Measurements from ENCODE around the gene PRKAG1. TPM values are rescaled to one million over a fixed set of nuclear protein-coding genes. Genes with fewer than 3 reads are reported as not detected.
A peak's percentile ranks its signal among the peaks of the same experiment; 100 is the strongest.

PRKAG1 gene
- polyA plus RNA-seq, 3 donors: 35.9 to 58.9 (median 50.1) TPM

DNA sequence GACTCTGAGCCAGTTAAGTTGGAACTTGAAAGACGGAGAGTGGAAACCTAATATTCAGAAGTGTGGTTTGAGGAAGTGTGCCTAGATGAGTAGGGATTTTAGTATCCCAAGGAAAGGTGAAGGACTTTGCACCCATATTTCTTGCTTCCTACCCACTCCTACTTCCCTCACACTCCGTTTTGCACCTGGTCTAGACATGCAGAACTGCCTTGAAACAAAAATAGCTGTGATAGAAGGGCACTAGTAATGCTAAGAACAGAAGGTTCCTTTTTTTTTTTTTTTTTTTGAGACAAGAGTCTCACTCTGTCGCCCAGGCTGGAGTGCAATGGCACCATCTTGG is 60.6 kb downstream of the PRKAG1 start:
- Histone ChIP-seq H3K9ac (ENCODE audit: insufficient read depth, low read length, poor library complexity, severe bottlenecking) (peak overlapping the region; percentile 82), H3K4me2 (replicated peaks; ENCODE audit: extremely low read depth, low read length, poor library complexity, severe bottlenecking) (peak overlapping the region; percentile 90)

DNA sequence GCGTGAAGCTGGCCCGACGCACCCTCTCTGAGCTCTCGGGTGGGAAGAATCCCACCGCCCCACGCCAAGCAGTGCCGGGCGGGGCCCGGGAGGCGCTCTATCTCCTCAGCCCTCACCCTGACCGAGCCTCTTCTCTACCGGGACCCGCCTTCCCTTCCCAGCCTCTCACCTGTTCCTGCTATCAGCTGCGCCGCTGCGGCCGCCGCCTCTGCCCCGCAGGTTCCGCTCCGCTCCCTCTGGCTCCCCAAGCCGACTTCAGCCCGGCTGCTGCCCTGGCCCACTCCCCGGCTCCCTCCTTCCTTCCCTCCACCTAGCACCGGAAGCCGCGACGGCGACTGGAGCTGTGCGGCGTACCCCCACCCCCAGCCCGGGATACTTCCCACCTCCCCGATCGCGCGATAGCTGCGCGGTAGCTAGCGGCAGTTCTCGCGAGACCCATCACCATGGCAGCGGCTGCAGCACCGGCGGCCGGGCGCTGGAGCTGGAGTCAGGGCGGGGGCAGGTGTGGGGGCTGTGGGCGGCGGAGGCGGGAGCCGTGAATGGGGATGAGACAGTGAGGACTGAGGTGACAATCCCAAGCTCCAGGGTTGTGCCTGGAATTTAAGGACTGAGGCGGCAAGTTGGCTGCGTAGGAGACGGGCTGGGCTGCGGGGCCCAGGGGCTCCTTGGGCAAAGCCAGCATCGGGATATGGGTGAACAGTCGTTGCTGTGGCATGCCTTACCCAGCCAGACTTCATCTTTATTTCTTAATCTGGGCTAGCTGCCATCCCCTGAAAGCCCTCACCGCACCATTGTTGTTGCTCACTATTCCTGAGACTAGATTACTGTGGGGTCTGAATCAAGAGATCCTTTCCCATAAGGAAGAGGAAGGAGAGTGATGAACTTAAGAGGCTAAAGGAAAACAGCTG is 61.2 kb downstream of the PRKAG1 start, which contains the start of gene ARF3:
Gene ARF3 (minus strand): TSS at position 347 of the 908 bp plus-strand sequence. CDS start 16,392 bp downstream, outside the sequence.
- H3K4me1 Mint-ChIP-seq: peaks cover 45% of the 10 kb centered on the region
- peak within 1 kb of the TSS; percentile 85 to 97 (median 94) for H3K27ac Mint-ChIP-seq
- Histone ChIP-seq H3K4me2 (replicated peaks; ENCODE audit: extremely low read depth, low read length, poor library complexity, severe bottlenecking) (peak within 1 kb of the TSS; percentile 90), H3K27me3 (ENCODE audit: control insufficient read depth in 2 of 2, insufficient read depth in 2 of 2, low read length in 2 of 2) (peaks cover 0 to 5% of the 10 kb centered on the region in 2 donors), H3K36me3 (replicated peaks in 1 of 2; ENCODE audit: control insufficient read depth in 1 of 2, insufficient read depth in 2 of 2, low read length in 2 of 2) (peaks cover 7 to 13% of the 10 kb centered on the region in 2 donors), H3K9ac (ENCODE audit: insufficient read depth, low read length, poor library complexity, severe bottlenecking) (peak within 1 kb of the TSS; percentile 82), H3K9me3 (replicated peaks in 1 of 2; ENCODE audit: control insufficient read depth in 1 of 2, insufficient read depth in 1 of 2, low read length in 2 of 2) (no peaks in the 10 kb centered on the region), H3K27ac (ENCODE audit: low read depth in 1 of 2, low read length in 2 of 2) (peak within 1 kb of the TSS; percentile 75 to 79), H3K79me2 (ENCODE audit: insufficient read depth, low read length) (peaks cover 46% of the 10 kb centered on the region), H3K4me1 (ENCODE audit: control insufficient read depth in 1 of 2, insufficient read depth in 2 of 2, low read length in 2 of 2) (peaks cover 31 to 41% of the 10 kb centered on the region in 2 donors), H4K20me1 (ENCODE audit: insufficient read depth, low read length) (peaks cover 47% of the 10 kb centered on the region), H2AFZ (ENCODE audit: insufficient read depth, low read depth, low read length, poor library complexity, severe bottlenecking) (peak within 1 kb of the TSS; percentile 95), H3K4me3 (replicated peaks in 1 of 3; ENCODE audit: low read depth in 2 of 3, low read length in 3 of 3) (peak within 1 kb of the TSS; percentile 84 to 98 (median 95))
- H3K9me3 Mint-ChIP-seq: peaks cover 0 to 2% (median 0%) of the 10 kb centered on the region in 7 donors
- peak; percentile 87 to 92 (median 91) for DNase-seq
- peaks cover 11 to 13% of the 10 kb centered on the region in 2 donors for H3K36me3 Mint-ChIP-seq
- peaks cover 2 to 13% (median 6%) of the 10 kb centered on the region in 3 donors for H3K27me3 Mint-ChIP-seq (ENCODE audit: low read depth in 3 of 3)
- H3K4me3 Mint-ChIP-seq: peak within 1 kb of the TSS; percentile 96 to 97
- intact Hi-C loops (cut with micrococcal nuclease): no loop called here
- TF ChIP-seq, protein P1, sequence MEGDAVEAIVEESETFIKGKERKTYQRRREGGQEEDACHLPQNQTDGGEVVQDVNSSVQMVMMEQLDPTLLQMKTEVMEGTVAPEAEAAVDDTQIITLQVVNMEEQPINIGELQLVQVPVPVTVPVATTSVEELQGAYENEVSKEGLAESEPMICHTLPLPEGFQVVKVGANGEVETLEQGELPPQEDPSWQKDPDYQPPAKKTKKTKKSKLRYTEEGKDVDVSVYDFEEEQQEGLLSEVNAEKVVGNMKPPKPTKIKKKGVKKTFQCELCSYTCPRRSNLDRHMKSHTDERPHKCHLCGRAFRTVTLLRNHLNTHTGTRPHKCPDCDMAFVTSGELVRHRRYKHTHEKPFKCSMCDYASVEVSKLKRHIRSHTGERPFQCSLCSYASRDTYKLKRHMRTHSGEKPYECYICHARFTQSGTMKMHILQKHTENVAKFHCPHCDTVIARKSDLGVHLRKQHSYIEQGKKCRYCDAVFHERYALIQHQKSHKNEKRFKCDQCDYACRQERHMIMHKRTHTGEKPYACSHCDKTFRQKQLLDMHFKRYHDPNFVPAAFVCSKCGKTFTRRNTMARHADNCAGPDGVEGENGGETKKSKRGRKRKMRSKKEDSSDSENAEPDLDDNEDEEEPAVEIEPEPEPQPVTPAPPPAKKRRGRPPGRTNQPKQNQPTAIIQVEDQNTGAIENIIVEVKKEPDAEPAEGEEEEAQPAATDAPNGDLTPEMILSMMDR (IDR thresholded peaks at IDR 0.05): no peak
- WGBS (ENCODE audit: insufficient coverage): under 1% methylated on average over 46 of the region's 58 CpGs

More for the DNA sequence above, 60.6 kb downstream of the PRKAG1 start:
- H3K9me3 ChIP-seq (replicated peaks in 1 of 2; ENCODE audit: control insufficient read depth in 1 of 2, insufficient read depth in 1 of 2, low read length in 2 of 2): no peaks in the 10 kb centered on the region
- H3K4me1 ChIP-seq (ENCODE audit: control insufficient read depth in 1 of 2, insufficient read depth in 2 of 2, low read length in 2 of 2): peaks cover 31 to 41% of the 10 kb centered on the region in 2 donors
- Mint-ChIP-seq H3K27ac (peak overlapping the region in 5 of 7 donors; percentile 53 to 95 (median 76)), H3K4me3 (peak overlapping the region; percentile 96 to 97), H3K27me3 (ENCODE audit: low read depth in 3 of 3) (peaks cover 5 to 13% (median 10%) of the 10 kb centered on the region in 3 donors), H3K4me1 (peaks cover 43% of the 10 kb centered on the region), H3K9me3 (peaks cover 0 to 2% (median 0%) of the 10 kb centered on the region in 7 donors), H3K36me3 (peaks cover 5 to 6% of the 10 kb centered on the region in 2 donors)
- H3K27me3 ChIP-seq (ENCODE audit: control insufficient read depth in 2 of 2, insufficient read depth in 2 of 2, low read length in 2 of 2): peaks cover 0 to 5% of the 10 kb centered on the region in 2 donors
- H3K27ac ChIP-seq (ENCODE audit: low read depth in 1 of 2, low read length in 2 of 2): peak overlapping the region in 1 of 2 donors; percentile 13
- WGBS (ENCODE audit: insufficient coverage): 0% methylated on average over 1 of the region's 3 CpGs
- peak overlapping the region; percentile 84 to 98 (median 95) for H3K4me3 ChIP-seq (replicated peaks in 1 of 3; ENCODE audit: low read depth in 2 of 3, low read length in 3 of 3)
- peak overlapping the region; percentile 95 for H2AFZ ChIP-seq (ENCODE audit: insufficient read depth, low read depth, low read length, poor library complexity, severe bottlenecking)
- DNase-seq: peak in 1 of 3 donors; percentile 13
- TF ChIP-seq, protein P1 (IDR thresholded peaks at IDR 0.05): no peak
- H3K36me3 ChIP-seq (replicated peaks in 1 of 2; ENCODE audit: control insufficient read depth in 1 of 2, insufficient read depth in 2 of 2, low read length in 2 of 2): peaks cover 1 to 7% of the 10 kb centered on the region in 2 donors
- intact Hi-C loops (cut with micrococcal nuclease): no loop called here
- peaks cover 40% of the 10 kb centered on the region for H4K20me1 ChIP-seq (ENCODE audit: insufficient read depth, low read length)
- peaks cover 40% of the 10 kb centered on the region for H3K79me2 ChIP-seq (ENCODE audit: insufficient read depth, low read length)
